Keratinocyte (primary cell): ENCODE data around the gene GLRX2.

Experiments
- EZH2 ChIP-seq: IDR thresholded peaks from one replicate; pipeline ENCODE4 v1.6.1; 2012; ENCODE audit warnings: inconsistent platforms, mild to moderate bottlenecking, low read length, moderate library complexity
- TF ChIP-seq, protein P1 (sequence below), 3 experiments: IDR thresholded peaks in 1 of 3; conservative IDR thresholded peaks in 1 of 3; optimal IDR thresholded peaks in 1 of 3; 2 replicates in 2 of 3; 3 replicates in 1 of 3; pipeline versions ENCODE3 to v1.5.1; 2011; ENCODE audit warnings: low read length in 3 of 3, mild to moderate bottlenecking in 3 of 3, moderate library complexity in 2 of 3, control low read depth in 1 of 3, inconsistent platforms in 1 of 3; ENCODE audit not compliant: insufficient read depth in 2 of 3; ENCODE audit errors: extremely low read depth in 1 of 3

DNA sequence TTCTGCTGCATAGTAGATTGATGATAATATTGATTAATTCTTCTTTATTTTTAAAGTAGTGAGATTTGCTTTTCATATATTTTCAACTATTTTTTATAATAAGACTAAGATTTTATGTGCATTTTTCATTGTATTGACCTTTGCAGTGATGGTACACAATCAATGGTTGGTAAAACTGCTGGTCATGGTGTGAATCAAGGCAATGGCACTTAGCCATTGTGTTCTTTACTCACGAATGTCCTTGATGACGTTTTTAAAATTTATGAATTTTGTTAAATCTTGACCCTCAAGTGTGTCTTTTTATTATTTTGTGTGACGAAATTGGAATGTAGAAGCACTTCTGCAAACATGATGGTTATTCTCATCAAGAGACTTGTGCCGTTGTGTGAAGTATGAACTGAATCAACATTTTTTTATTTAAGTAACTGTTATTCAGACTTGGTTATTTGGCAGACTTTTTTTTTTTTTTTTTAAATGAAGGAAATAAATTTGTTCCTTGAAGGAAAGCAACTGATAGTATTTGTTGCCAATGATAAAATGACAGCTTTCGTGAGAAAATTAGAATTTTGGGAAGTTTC, 39.2 kb upstream of the GLRX2 start:
- no peak for TF ChIP-seq EZH2
- TF ChIP-seq, protein P1, sequence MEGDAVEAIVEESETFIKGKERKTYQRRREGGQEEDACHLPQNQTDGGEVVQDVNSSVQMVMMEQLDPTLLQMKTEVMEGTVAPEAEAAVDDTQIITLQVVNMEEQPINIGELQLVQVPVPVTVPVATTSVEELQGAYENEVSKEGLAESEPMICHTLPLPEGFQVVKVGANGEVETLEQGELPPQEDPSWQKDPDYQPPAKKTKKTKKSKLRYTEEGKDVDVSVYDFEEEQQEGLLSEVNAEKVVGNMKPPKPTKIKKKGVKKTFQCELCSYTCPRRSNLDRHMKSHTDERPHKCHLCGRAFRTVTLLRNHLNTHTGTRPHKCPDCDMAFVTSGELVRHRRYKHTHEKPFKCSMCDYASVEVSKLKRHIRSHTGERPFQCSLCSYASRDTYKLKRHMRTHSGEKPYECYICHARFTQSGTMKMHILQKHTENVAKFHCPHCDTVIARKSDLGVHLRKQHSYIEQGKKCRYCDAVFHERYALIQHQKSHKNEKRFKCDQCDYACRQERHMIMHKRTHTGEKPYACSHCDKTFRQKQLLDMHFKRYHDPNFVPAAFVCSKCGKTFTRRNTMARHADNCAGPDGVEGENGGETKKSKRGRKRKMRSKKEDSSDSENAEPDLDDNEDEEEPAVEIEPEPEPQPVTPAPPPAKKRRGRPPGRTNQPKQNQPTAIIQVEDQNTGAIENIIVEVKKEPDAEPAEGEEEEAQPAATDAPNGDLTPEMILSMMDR (optimal IDR thresholded peaks at IDR 0.05 in 1 of 3, IDR thresholded peaks at IDR 0.05 in 1 of 3, conservative IDR thresholded peaks at IDR 0.05 in 1 of 3; ENCODE audit: extremely low read depth in 1 of 3, insufficient read depth in 2 of 3, low read length in 3 of 3) = no peak
